Panc1 (cell line): ENCODE measurements around the gene USP16. TPM values are rescaled to one million over a fixed set of nuclear protein-coding genes. Genes with fewer than 3 reads are reported as not detected.

Experiments used
- ATAC-seq: fragments of 200-7000 bp; cut with Tn5 transposase; 2 replicates; pipeline ENCODE4 v1.9.1; 2020; ENCODE audit warnings: mild to moderate bottlenecking, moderate library complexity
- BruUV-seq: library from RNA; stranded (reverse); fragments of 400-500 nt; replicated peaks from 2 replicates; lab custom pipeline; 2021; lab: Mats Ljungman, UMichigan
- CTCF ChIA-PET: fragments of 300-600 bp; sonication (Branson Sonifier 250); formaldehyde crosslinking; loops from one replicate; lab custom pipeline; 2022; ENCODE audit warnings: antibody characterized with exemption; lab: Charles Lee
- POLR2A ChIA-PET: fragments of 300-600 bp; sonication (Branson Sonifier 250); formaldehyde crosslinking; loops from one replicate; lab custom pipeline; 2022; ENCODE audit warnings: antibody characterized with exemption; lab: Charles Lee
- DNase-seq: peaks from one replicate; pipeline ENCODE4 v3.0.0-alpha.2; 2010; ENCODE audit warnings: low read depth, low spot score
- H3K27ac ChIP-seq: 2 replicates; pipeline ENCODE4 v1.5.1; 2011; ENCODE audit warnings: mild to moderate bottlenecking, low read length, inconsistent platforms
- H3K27me3 ChIP-seq: fragments of 200-500 bp; sonication (Bioruptor generic); 2 replicates; pipeline ENCODE4 v1.6.0; 2014; ENCODE audit warnings: low read length, inconsistent platforms; ENCODE audit not compliant: control insufficient read depth, insufficient read depth
- H3K36me3 ChIP-seq: fragments of 200-500 bp; sonication (Bioruptor generic); 2 replicates; pipeline ENCODE4 v1.5.1; 2014; ENCODE audit warnings: inconsistent platforms, mild to moderate bottlenecking, low read length, moderate library complexity; ENCODE audit not compliant: control insufficient read depth, insufficient read depth
- H3K4me1 ChIP-seq: 2 replicates; pipeline ENCODE4 v1.5.1; 2011; ENCODE audit warnings: inconsistent platforms, mild to moderate bottlenecking, low read length, moderate library complexity; ENCODE audit not compliant: control insufficient read depth, insufficient read depth
- H3K4me3 ChIP-seq, 2 experiments: 2 replicates each; pipeline ENCODE4 v1.5.1; 2011 to 2012; ENCODE audit warnings: low read depth in 2 of 2, low read length in 2 of 2, mild to moderate bottlenecking in 2 of 2, inconsistent platforms in 1 of 2, moderate library complexity in 1 of 2
- H3K9me3 ChIP-seq: fragments of 200-500 bp; sonication (Bioruptor generic); 2 replicates; pipeline ENCODE4 v1.5.1; 2014; ENCODE audit warnings: low read depth, mild to moderate bottlenecking, inconsistent platforms, low read length, moderate library complexity; ENCODE audit not compliant: control insufficient read depth, insufficient read depth
- POLR2AphosphoS5 ChIP-seq: IDR thresholded peaks from 2 replicates; pipeline ENCODE4 v1.6.1; 2012; ENCODE audit warnings: mild to moderate bottlenecking, low read depth, low read length, moderate library complexity
- SIN3A ChIP-seq: IDR thresholded peaks from 2 replicates; pipeline ENCODE4 v1.6.1; 2012; ENCODE audit warnings: low read depth, mild to moderate bottlenecking, low read length, moderate library complexity, borderline replicate concordance; ENCODE audit not compliant: insufficient read depth
- TCF7L2 ChIP-seq: IDR thresholded peaks from 2 replicates; pipeline ENCODE4 v1.6.1; 2011; ENCODE audit warnings: mild to moderate bottlenecking, low read depth, low read length, inconsistent platforms
- in situ Hi-C: cut with HindIII; loops from 2 replicates; pipeline ENCODE4 v1.10.0; 2016; ENCODE audit warnings: low sequenced_read_pairs, low pct_unique_long_range_greater_than_20kb
- intact Hi-C: fragments of 100-400 bp; cut with micrococcal nuclease; formaldehyde crosslinking; loops from one replicate; pipeline ENCODE4 v1.10.0; 2022; ENCODE audit not compliant: unreplicated experiment
- total RNA-seq: library from RNA; stranded (reverse); gene quantifications from one replicate; pipeline ENCODE4 v1.2.1, GENCODE V29; 2021; ENCODE audit not compliant: unreplicated experiment
- TF ChIP-seq, protein P1 (sequence below): fragments of 450-650 bp; IDR thresholded peaks from 2 replicates; pipeline ENCODE4 v1.5.1; 2017; ENCODE audit warnings: mild to moderate bottlenecking
- TF ChIP-seq, protein P2 (sequence below), 2 experiments: IDR thresholded peaks; 2 replicates each; pipeline ENCODE4 v1.6.1; 2011 to 2012; ENCODE audit warnings: low read depth in 2 of 2, control low read depth in 1 of 2, low read length in 1 of 2, mild to moderate bottlenecking in 1 of 2, moderate library complexity in 1 of 2; ENCODE audit not compliant: insufficient read depth in 1 of 2

Gene USP16
- total RNA-seq, 1 experiment from 2014 or later, result 26.6 TPM

DNA sequence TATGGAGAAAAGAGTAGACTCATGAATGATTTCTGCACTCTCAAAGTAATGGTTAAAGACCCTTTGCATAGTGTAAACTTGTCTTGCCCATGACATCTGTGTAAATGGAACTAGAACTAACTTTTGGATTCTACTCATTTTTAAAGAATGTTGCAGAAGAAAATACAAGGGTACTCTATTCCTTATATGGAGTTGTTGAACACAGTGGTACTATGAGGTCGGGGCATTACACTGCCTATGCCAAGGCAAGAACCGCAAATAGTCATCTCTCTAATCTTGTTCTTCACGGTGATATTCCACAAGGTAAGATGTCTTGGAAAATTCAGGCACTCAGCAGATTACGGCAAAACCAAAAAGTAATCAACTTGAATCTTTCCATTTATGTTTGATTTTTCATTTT lies 29.2 kb downstream of the USP16 start:
- TF ChIP-seq TCF7L2 (no peak), SIN3A (no peak), POLR2AphosphoS5 (no peak)
- TF ChIP-seq, protein P1, sequence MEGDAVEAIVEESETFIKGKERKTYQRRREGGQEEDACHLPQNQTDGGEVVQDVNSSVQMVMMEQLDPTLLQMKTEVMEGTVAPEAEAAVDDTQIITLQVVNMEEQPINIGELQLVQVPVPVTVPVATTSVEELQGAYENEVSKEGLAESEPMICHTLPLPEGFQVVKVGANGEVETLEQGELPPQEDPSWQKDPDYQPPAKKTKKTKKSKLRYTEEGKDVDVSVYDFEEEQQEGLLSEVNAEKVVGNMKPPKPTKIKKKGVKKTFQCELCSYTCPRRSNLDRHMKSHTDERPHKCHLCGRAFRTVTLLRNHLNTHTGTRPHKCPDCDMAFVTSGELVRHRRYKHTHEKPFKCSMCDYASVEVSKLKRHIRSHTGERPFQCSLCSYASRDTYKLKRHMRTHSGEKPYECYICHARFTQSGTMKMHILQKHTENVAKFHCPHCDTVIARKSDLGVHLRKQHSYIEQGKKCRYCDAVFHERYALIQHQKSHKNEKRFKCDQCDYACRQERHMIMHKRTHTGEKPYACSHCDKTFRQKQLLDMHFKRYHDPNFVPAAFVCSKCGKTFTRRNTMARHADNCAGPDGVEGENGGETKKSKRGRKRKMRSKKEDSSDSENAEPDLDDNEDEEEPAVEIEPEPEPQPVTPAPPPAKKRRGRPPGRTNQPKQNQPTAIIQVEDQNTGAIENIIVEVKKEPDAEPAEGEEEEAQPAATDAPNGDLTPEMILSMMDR, result no peak
- TF ChIP-seq, protein P2, sequence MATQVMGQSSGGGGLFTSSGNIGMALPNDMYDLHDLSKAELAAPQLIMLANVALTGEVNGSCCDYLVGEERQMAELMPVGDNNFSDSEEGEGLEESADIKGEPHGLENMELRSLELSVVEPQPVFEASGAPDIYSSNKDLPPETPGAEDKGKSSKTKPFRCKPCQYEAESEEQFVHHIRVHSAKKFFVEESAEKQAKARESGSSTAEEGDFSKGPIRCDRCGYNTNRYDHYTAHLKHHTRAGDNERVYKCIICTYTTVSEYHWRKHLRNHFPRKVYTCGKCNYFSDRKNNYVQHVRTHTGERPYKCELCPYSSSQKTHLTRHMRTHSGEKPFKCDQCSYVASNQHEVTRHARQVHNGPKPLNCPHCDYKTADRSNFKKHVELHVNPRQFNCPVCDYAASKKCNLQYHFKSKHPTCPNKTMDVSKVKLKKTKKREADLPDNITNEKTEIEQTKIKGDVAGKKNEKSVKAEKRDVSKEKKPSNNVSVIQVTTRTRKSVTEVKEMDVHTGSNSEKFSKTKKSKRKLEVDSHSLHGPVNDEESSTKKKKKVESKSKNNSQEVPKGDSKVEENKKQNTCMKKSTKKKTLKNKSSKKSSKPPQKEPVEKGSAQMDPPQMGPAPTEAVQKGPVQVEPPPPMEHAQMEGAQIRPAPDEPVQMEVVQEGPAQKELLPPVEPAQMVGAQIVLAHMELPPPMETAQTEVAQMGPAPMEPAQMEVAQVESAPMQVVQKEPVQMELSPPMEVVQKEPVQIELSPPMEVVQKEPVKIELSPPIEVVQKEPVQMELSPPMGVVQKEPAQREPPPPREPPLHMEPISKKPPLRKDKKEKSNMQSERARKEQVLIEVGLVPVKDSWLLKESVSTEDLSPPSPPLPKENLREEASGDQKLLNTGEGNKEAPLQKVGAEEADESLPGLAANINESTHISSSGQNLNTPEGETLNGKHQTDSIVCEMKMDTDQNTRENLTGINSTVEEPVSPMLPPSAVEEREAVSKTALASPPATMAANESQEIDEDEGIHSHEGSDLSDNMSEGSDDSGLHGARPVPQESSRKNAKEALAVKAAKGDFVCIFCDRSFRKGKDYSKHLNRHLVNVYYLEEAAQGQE (IDR thresholded peaks at IDR 0.05; ENCODE audit: insufficient read depth in 1 of 2, low read depth in 2 of 2, low read length in 1 of 2), result no peak
- Histone ChIP-seq H3K4me1 (no peaks in the 10 kb centered on the region), H3K36me3 (peaks cover 23% of the 10 kb centered on the region), H3K27ac (no peak overlapping the region), H3K4me3 (no peak overlapping the region), H3K27me3 (no peaks in the 10 kb centered on the region), H3K9me3 (no peaks in the 10 kb centered on the region)
- intact Hi-C loops, result no loop called here
- ChIA-PET POLR2A (no interaction called here), CTCF (no interaction called here)
- DNase-seq (no peak), ATAC-seq (no peak)
- BruUV-seq, result no TSS peak
- in situ Hi-C loops, result no loop called here

DNA sequence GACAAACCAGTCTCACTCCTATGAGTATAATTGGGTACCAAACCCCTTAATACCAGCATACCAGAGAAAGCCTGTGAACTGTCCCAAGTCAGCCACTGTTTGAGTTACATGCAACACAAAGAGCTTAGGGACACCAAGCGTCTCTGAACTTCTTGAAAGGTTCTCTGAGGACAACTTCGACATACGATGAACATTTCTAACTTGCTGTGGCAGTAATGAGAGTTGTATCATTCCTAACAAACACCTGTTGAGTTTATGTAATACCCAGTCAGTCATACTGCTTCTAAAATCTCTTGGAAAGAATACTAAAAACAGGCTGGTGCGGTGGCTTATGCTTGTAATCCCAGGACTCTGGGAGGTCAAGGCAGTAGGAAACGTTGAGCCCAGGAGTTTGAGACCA lies 30.6 kb downstream of the USP16 start:
- CTCF ChIA-PET, result no interaction called here
- intact Hi-C loops (no loop called here), in situ Hi-C loops (no loop called here)
- POLR2A ChIA-PET, result no interaction called here
- DNase-seq (no peak), ATAC-seq (no peak)
- BruUV-seq, result no TSS peak
- no peak overlapping the region for H3K27ac ChIP-seq
- no peaks in the 10 kb centered on the region for H3K27me3 ChIP-seq
- H3K9me3 ChIP-seq, result no peaks in the 10 kb centered on the region
- TF ChIP-seq TCF7L2 (no peak), SIN3A (no peak), POLR2AphosphoS5 (no peak)
- TF ChIP-seq, protein P2 (IDR thresholded peaks at IDR 0.05; ENCODE audit: insufficient read depth in 1 of 2, low read depth in 2 of 2, low read length in 1 of 2), result no peak
- TF ChIP-seq, protein P1, result no peak
- H3K4me1 ChIP-seq, result no peaks in the 10 kb centered on the region
- H3K4me3 ChIP-seq, result no peak overlapping the region
- peaks cover 33% of the 10 kb centered on the region for H3K36me3 ChIP-seq
